GM18508 (cell line): ENCODE data around the gene TTC33.
"Not testable (repeated sequence)": the region's sequence is repeated elsewhere in the genome, so short reads cannot be mapped to it uniquely, and the experiment has no call there.

Experiments
- ATAC-seq: cut with Tn5 transposase; IDR thresholded peaks from one replicate; pipeline ENCODE4 v1.9.1; 2021; ENCODE audit warnings: moderate number of reproducible peaks; ENCODE audit not compliant: insufficient read depth, unreplicated experiment

Gene TTC33

DNA sequence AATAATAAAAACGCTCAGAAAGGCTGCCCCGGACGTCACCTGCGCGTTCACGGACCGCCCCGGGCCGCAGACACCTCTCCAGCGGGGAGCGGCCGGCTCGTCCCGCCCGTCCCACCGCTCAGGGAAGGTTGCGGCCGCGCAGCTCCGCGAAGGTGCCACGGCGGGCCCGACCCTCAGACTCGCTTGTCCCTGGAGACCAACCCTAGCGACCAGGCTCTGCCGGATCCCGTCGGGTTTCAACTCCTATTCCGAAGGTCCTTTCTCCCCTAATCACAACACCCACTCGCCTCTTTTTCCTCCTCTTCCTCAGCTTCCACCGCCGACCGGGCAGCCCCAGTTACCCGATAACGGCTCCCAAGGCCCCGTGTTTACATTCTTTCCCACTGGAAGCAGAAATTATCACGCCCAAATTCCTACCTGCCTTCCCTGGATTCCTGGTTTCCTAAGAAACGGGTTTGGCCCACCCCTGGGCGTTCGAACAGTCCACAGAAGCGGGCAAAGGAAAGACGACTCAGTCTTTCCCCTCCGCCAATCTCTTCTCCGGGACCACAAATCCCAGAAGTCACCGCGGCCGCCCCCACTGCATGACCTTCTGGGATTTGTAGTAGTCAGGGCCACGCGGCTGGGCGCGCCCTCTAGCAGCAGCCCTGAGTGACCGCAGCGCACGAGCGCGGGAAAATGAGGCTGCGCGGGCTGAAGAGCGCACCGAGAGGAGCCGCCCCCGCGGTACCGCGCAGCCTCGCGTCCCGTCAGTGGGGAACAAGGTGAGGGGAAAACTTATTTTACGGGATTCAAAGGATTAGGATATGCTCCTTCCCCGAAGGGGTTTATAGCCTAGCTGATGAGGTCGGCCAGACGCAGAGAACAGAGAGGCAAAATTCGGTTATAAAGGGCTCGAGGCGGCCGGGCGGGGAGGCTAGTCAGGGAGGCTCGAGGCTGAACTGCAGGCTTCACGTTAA, at the start of gene TTC33:
Gene TTC33, minus strand, starts transcription at position 555 of the 959 bp plus-strand sequence. CDS start 8,943 bp downstream, outside the sequence.
- ATAC-seq, result peak; percentile 74

DNA sequence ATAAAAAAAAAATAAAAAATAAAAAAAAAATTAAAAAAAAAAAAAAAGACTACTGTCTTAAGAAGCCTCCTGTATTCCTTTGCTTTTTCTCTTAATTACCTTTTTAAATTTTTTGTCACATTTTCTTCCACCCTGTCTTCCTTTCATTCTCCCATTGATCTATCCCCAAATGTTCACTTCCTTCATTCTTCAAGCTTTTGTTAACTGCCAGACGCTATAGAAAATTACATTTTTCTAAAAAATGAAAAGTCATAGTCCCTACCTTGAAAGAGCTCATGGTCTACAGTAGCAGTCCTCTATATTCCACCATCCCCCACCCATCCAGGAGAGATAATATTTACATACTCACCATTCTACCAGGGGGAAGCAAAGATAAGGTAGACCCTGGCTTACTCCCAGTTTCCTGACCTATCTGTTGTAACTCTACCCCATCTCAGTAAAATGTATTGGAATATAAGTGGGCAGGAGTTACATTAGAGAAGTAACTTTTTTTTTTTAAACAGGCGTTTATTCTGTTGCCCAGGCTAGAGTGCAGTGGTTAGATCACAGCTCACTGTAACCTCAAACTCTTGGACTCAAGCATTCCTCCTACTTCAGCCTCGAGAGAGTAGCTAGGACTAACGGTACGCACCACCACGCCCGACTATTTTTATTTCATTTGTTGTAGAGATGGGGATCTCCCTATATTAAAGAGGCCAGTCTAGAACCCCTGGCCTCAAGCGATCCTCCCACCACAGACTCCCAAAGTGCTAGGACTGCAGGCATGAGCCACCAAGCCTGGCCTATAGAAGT, 46.2 kb upstream of the TTC33 start:
- ATAC-seq, result no peak

GRCh38 chr5:40799258-40799657, 43.5 kb upstream of the TTC33 start:
- ATAC-seq, result no peak

DNA sequence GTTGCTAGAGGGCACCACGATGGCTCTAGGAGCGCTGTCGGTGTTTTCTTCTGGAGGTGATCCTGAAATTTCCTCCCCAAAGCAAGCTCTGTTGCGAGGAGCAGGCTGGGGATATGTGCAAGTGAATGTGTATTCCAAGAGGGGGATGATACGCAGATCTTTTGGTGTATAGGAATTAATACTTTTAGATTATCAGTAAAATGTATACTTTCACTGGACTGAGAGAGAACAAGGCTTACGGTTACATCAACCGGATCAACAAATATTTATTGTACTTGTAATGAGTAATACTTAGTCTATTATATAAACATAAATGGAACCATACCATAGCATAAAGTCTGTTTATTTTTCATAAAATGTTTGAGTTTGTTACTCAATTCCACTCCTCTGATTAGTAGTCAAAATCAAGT, 43.0 kb upstream of the TTC33 start:
- ATAC-seq, result no peak

GRCh38 chr5:40798012-40798800, 42.4 kb upstream of the TTC33 start, which contains the start of gene PRKAA1:
PRKAA1 (minus strand) TSS chr5:40798374; CDS start chr5:40798189, 185 bp downstream.
- ATAC-seq, result peak; percentile 84

DNA sequence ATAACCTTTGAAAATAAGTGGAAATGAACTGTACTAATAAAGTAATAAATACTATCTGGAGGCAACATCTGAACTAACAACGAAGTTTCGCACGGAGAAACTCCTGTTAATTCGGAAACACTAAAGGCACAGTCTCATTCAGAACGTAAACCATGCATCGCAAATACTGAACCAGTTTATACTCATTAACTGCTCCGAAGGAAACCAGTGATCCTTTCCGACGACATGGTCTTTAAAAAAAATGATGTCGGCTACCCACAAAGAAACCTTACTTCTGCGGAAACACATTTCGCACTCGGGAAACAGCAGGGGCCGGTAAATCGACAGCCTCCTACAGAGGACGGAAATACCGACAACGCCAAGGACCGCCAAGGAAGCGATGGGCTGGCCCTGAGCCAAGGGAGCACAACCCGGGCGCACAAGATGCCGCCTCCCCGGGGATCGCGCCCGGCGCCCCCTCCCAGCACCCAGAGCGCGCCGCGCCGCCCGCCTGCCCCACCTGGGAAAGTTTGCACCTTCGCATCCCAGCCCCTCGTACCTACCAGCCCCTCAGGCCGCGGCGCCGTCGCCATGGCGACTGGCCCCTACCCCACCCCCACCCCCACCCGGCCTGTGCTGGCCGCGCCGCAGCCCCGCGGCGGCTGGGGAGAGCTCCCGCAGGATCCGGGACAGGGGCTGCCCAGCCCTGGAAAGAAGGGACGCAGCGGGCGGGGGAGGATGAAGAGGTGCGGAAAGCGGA, 41.7 kb upstream of the TTC33 start:
- ATAC-seq, result peak; percentile 35

- ATAC-seq, result no peak
Observed at GRCh38 chr5:40796487-40796889, 40.7 kb upstream of the TTC33 start.

DNA sequence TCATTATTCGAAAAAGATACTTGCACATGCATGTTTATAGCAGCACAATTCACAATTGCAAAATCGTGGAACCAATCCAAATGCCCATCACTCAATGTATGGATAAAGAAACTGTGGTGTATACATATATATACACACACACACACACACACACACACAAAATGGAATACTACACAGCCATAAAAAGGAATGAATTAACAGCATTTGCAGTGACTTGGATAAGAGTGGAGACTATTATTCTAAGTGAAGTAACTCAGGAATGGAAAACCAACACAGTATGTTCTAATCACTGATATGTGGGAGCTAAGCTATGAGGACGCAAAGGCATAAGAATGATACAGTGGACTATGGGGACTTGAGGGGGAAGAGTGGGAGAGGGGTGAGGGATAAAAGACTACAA, 39.1 kb upstream of the TTC33 start:
- ATAC-seq, result not testable (repeated sequence)

DNA sequence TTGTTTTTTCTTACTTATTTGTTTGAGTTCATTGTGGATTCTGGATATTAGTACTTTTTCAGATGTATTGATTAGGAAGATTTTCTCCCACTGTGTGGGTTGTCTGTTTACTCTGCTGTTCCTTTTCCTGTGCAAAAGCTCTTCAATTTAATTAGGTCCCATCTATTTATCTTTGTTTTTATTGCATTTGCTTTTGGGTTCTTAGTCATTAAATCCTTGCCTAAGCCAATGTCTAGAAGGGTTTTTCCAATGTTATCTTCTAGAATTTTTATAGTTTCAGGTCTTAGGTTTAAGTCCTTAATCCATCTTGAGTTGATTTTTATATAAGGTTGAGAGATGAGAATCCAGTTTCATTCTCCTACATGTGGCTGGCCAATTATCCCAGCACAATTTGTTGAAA, 38.6 kb upstream of the TTC33 start:
- not testable (repeated sequence) for ATAC-seq

- ATAC-seq, result not testable (repeated sequence)
Observed at GRCh38 chr5:40792691-40793090, 36.9 kb upstream of the TTC33 start.

GRCh38 chr5:40791715-40792139, 36.0 kb upstream of the TTC33 start:
- no peak for ATAC-seq

DNA sequence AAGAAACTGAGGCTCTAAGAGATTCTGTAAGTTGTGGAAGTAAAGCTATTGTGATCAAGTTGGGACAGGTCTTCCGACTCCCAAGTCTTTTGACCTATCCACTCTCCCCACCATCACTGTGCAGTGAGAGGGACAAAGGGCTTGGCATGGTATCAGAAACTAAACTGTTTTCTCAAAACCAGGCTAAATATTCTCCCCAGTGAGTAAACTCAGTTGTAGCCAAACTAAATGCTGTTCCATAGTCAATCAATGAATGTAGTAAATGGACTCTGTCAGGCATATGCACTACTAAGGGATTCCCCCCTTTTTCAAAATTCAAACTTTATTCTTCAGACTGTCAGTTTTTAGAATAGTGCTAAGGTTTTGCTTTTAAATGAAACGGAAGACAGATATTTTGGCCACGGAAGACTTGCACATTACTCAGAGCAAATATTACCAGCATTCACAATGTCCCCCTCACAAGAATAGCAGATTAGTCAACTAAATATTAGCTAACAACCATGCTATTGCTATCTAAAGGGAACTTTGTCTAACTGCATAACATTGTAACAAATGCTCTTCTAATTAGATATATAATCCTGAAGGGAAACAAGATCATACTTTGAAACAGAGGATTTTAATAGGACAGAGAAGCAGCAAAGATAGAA, 35.3 kb upstream of the TTC33 start:
- no peak for ATAC-seq

DNA sequence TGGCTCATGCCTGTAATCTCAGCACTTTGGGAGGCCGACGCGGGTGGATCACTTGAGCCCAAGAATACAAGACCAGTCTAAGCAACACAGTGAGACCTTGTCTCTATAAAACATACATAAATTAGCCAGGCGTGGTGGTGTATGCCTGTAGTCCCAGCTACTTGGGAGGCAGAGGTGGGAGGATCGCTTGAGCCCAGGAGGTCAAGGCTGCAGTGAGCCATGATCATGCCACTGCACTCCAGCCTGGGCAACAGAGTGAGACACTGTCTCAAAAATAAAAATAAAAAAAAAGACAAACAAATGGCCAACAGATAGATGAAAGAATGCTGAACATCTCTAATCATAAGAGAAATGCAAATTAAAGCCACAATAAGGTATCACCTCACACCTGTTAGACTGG, 33.2 kb upstream of the TTC33 start:
- not testable (repeated sequence) for ATAC-seq

GRCh38 chr5:40787986-40788385, 32.2 kb upstream of the TTC33 start:
- no peak for ATAC-seq

- not testable (repeated sequence) for ATAC-seq
Observed at GRCh38 chr5:40786664-40787063, 30.9 kb upstream of the TTC33 start.

- ATAC-seq, result no peak
Observed at GRCh38 chr5:40784916-40785315, 29.2 kb upstream of the TTC33 start.

- no peak for ATAC-seq
Observed at GRCh38 chr5:40784027-40784653, 28.4 kb upstream of the TTC33 start.

DNA sequence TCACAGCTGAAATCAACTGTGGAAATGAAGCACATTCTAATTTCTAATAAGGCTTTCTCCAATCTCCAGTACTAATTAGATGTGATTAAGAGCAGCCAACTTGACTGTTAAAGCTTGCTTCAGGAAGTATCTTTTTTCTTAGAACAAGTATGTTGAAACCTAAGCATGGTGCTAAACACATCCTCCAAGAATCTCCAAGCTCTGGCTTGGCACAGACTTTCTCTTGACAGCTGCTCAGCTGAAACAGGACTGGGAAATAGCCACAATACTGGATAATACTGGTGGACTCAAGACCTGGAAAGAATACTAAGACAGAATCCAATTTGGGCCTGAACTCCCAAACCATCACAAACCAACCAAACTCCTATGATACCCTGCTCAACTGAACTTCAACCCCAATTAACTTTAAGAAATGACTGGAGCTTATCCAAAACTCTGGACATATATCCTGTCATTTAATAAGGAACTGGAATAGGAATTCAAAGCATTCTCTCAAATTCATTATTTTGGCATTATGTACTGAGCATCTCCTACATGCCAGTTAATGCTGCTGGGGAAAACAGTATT, 26.2 kb upstream of the TTC33 start:
- no peak for ATAC-seq
